H1 (cell line): Measurements from ENCODE around the gene SPPL2B. TPM values are rescaled to one million over a fixed set of nuclear protein-coding genes. Genes with fewer than 3 reads are reported as not detected.

Experiments used
- CTCF ChIA-PET: fragments of 300-600 bp; sonication (Branson Sonifier 250); formaldehyde crosslinking; loops from one replicate; lab custom pipeline; 2021; ENCODE audit not compliant: partially characterized antibody; lab: Charles Lee
- POLR2A ChIA-PET: fragments of 300-600 bp; sonication (Branson Sonifier 250); formaldehyde crosslinking; loops from one replicate; lab custom pipeline; 2021; ENCODE audit warnings: inconsistent platforms; ENCODE audit not compliant: partially characterized antibody; lab: Charles Lee
- DNase-seq, 2 experiments: peaks; one replicate each; pipeline versions ENCODE4 v3.0.0 to v3.0.0-alpha.2; 2010 to 2022; ENCODE audit warnings: low spot score in 2 of 2, low read depth in 1 of 2, mixed read lengths in 1 of 2
- FAIRE-seq: peaks from 2 replicates; lab custom pipeline; 2011; peaks lifted over from hg19 to GRCh38; lab: Jason Lieb, UNC
- H2AFZ ChIP-seq: 2 replicates; pipeline ENCODE4 v1.8.1; 2012; ENCODE audit warnings: low read length, inconsistent platforms
- H2AK5ac ChIP-seq: 2 replicates; pipeline ENCODE4 v1.6.1; 2013; ENCODE audit warnings: low read depth, low read length
- H2BK120ac ChIP-seq: replicated peaks from 2 replicates; pipeline ENCODE3; 2013; ENCODE audit warnings: low read depth, low read length, inconsistent platforms
- H2BK12ac ChIP-seq: 2 replicates; pipeline ENCODE4 v1.6.1; 2013; ENCODE audit warnings: low read depth, low read length
- H2BK15ac ChIP-seq: 2 replicates; pipeline ENCODE4 v1.6.1; 2013; ENCODE audit warnings: low read length
- H2BK20ac ChIP-seq: 2 replicates; pipeline ENCODE4 v1.6.1; 2013; ENCODE audit warnings: low read length
- H2BK5ac ChIP-seq: 2 replicates; pipeline ENCODE4 v1.6.1; 2013; ENCODE audit warnings: low read depth, low read length
- H3K14ac ChIP-seq: 2 replicates; pipeline ENCODE4 v1.6.1; 2013; ENCODE audit warnings: inconsistent platforms; ENCODE audit not compliant: insufficient read length
- H3K18ac ChIP-seq: 2 replicates; pipeline ENCODE4 v1.6.1; 2013; ENCODE audit warnings: low read length; ENCODE audit errors: extremely low read depth
- H3K23ac ChIP-seq: 2 replicates; pipeline ENCODE4 v1.6.1; 2013; ENCODE audit warnings: inconsistent platforms; ENCODE audit not compliant: insufficient read length
- H3K23me2 ChIP-seq: 2 replicates; pipeline ENCODE4 v1.6.1; 2013; ENCODE audit warnings: low read depth, low read length
- H3K27ac ChIP-seq: 2 replicates; pipeline ENCODE4 v1.6.1; 2011; ENCODE audit warnings: low read depth, low read length, inconsistent platforms
- H3K27me3 ChIP-seq, 4 experiments: replicated peaks in 1 of 4; 1 replicate in 1 of 4; 2 replicates in 3 of 4; pipeline versions ENCODE4 v1.6.1 to v1.8.1; 2011 to 2013; ENCODE audit warnings: low read length in 3 of 4, mild to moderate bottlenecking in 3 of 4, inconsistent platforms in 2 of 4, mixed read lengths in 2 of 4, moderate library complexity in 1 of 4; ENCODE audit not compliant: control insufficient read depth in 3 of 4, insufficient read depth in 3 of 4; ENCODE audit errors: extremely low read depth in 1 of 4
- H3K36me3 ChIP-seq, 4 experiments: 2 replicates each; pipeline versions ENCODE4 v1.6.1 to v1.8.1; 2011 to 2013; ENCODE audit warnings: mild to moderate bottlenecking in 4 of 4, low read length in 3 of 4, moderate library complexity in 2 of 4, control low read depth in 1 of 4, inconsistent platforms in 1 of 4; ENCODE audit not compliant: insufficient read depth in 4 of 4, control insufficient read depth in 2 of 4
- H3K4ac ChIP-seq: replicated peaks from 2 replicates; pipeline ENCODE3; 2013; ENCODE audit warnings: low read length, low read depth, mixed read lengths, inconsistent platforms; ENCODE audit not compliant: insufficient read length
- H3K4me1 ChIP-seq, 4 experiments: replicated peaks in 1 of 4; 1 replicate in 1 of 4; 2 replicates in 3 of 4; pipeline versions ENCODE4 v1.6.1 to v1.8.1; 2011 to 2013; ENCODE audit warnings: low read length in 3 of 4, inconsistent platforms in 2 of 4, mixed read lengths in 1 of 4; ENCODE audit not compliant: insufficient read depth in 4 of 4, control insufficient read depth in 3 of 4
- H3K4me2 ChIP-seq, 2 experiments: 2 replicates each; pipeline versions ENCODE4 v1.6.1 to v1.8.1; 2011 to 2013; ENCODE audit warnings: low read depth in 2 of 2, low read length in 2 of 2, control low read depth in 1 of 2, inconsistent platforms in 1 of 2, mild to moderate bottlenecking in 1 of 2; ENCODE audit not compliant: insufficient read depth in 1 of 2
- H3K4me3 ChIP-seq, 4 experiments: fragments of 200-600, 300-600 bp in 1 of 4; sonication (generic), shearing (Covaris generic), sonication (Bioruptor Twin) in 1 of 4; 2 replicates each; pipeline versions ENCODE4 v1.5.1 to v1.8.1; 2011 to 2016; ENCODE audit warnings: low read length in 4 of 4, low read depth in 3 of 4, control low read depth in 2 of 4, inconsistent platforms in 2 of 4, mild to moderate bottlenecking in 2 of 4, mixed read lengths in 1 of 4, moderate library complexity in 1 of 4; ENCODE audit not compliant: insufficient read depth in 2 of 4; ENCODE audit errors: extremely low read depth in 1 of 4
- H3K56ac ChIP-seq: replicated peaks from 2 replicates; pipeline ENCODE3; 2013; ENCODE audit warnings: low read depth, mild to moderate bottlenecking, mixed read lengths, low read length, inconsistent platforms; ENCODE audit not compliant: insufficient read length
- H3K79me1 ChIP-seq: 2 replicates; pipeline ENCODE4 v1.6.1; 2013; ENCODE audit warnings: low read depth, low read length, control low read depth
- H3K79me2 ChIP-seq, 2 experiments: 2 replicates each; pipeline versions ENCODE4 v1.6.1 to v1.8.1; 2012 to 2013; ENCODE audit warnings: low read length in 2 of 2, mild to moderate bottlenecking in 2 of 2, inconsistent platforms in 1 of 2; ENCODE audit not compliant: insufficient read depth in 2 of 2, control insufficient read depth in 1 of 2
- H3K9ac ChIP-seq, 4 experiments: replicated peaks in 1 of 4; 1 replicate in 1 of 4; 2 replicates in 3 of 4; pipeline versions ENCODE4 v1.6.1 to v1.8.1; 2011 to 2013; ENCODE audit warnings: low read depth in 3 of 4, low read length in 3 of 4, control low read depth in 2 of 4, mild to moderate bottlenecking in 2 of 4, moderate library complexity in 2 of 4, inconsistent platforms in 1 of 4; ENCODE audit errors: extremely low read depth in 1 of 4
- H3K9me3 ChIP-seq, 2 experiments: 2 replicates each; pipeline versions ENCODE4 v1.6.1 to v1.8.1; 2012 to 2013; ENCODE audit warnings: mild to moderate bottlenecking in 2 of 2, moderate library complexity in 2 of 2, control low read depth in 1 of 2, inconsistent platforms in 1 of 2, low read depth in 1 of 2, low read length in 1 of 2, mixed read lengths in 1 of 2; ENCODE audit not compliant: insufficient read depth in 2 of 2
- H4K20me1 ChIP-seq, 2 experiments: replicated peaks in 1 of 2; 2 replicates each; pipeline versions ENCODE3 to v1.8.1; 2011 to 2013; ENCODE audit warnings: inconsistent platforms in 2 of 2, low read length in 2 of 2, mild to moderate bottlenecking in 1 of 2; ENCODE audit not compliant: insufficient read depth in 2 of 2, control insufficient read depth in 1 of 2
- H4K5ac ChIP-seq: 2 replicates; pipeline ENCODE4 v1.6.1; 2013; ENCODE audit warnings: low read length, low read depth, mixed read lengths, inconsistent platforms; ENCODE audit not compliant: insufficient read length
- H4K8ac ChIP-seq: 2 replicates; pipeline ENCODE4 v1.8.0; 2013; ENCODE audit warnings: mild to moderate bottlenecking, moderate library complexity, low read length, inconsistent platforms; ENCODE audit not compliant: insufficient read depth; ENCODE audit errors: extremely low read depth
- H4K91ac ChIP-seq: replicated peaks from 2 replicates; pipeline ENCODE3; 2013; ENCODE audit warnings: low read length, mixed read lengths, inconsistent platforms; ENCODE audit not compliant: insufficient read length
- ATF2 ChIP-seq: IDR thresholded peaks from 2 replicates; pipeline ENCODE4 v1.6.1; 2012; ENCODE audit warnings: low read length, inconsistent platforms
- CTBP2 ChIP-seq: IDR thresholded peaks from 2 replicates; pipeline ENCODE4 v1.7.0; 2011; ENCODE audit warnings: borderline replicate concordance, mild to moderate bottlenecking, moderate library complexity, mixed read lengths, low read length; ENCODE audit not compliant: insufficient read depth, insufficient read length
- FOSL1 ChIP-seq: IDR thresholded peaks from 2 replicates; pipeline ENCODE4 v1.6.1; 2011; ENCODE audit warnings: mild to moderate bottlenecking, low read depth, low read length, moderate library complexity; ENCODE audit not compliant: insufficient read depth
- MAFK ChIP-seq: IDR thresholded peaks from 2 replicates; pipeline ENCODE4 v1.6.1; 2012; ENCODE audit warnings: low read depth, mild to moderate bottlenecking, improper control_type of control experiment, low read length
- POLR2A ChIP-seq, 2 experiments: IDR thresholded peaks; 1 replicate in 1 of 2; 2 replicates in 1 of 2; pipeline ENCODE4 v1.6.1; 2011; ENCODE audit warnings: low read depth in 2 of 2, low read length in 2 of 2, mild to moderate bottlenecking in 2 of 2; ENCODE audit errors: control extremely low read depth in 1 of 2
- RAD21 ChIP-seq, 2 experiments: IDR thresholded peaks in 1 of 2; conservative IDR thresholded peaks in 1 of 2; 2 replicates each; pipeline ENCODE4 v1.6.1; 2011; ENCODE audit warnings: low read depth in 2 of 2, low read length in 2 of 2, improper control_type of control experiment in 1 of 2, inconsistent platforms in 1 of 2, mild to moderate bottlenecking in 1 of 2, moderate library complexity in 1 of 2
- SIRT6 ChIP-seq: IDR thresholded peaks from one replicate; pipeline ENCODE4 v1.7.1; 2012; ENCODE audit warnings: low read length, inconsistent platforms
- SP2 ChIP-seq: IDR thresholded peaks from 2 replicates; pipeline ENCODE4 v1.6.1; 2012; ENCODE audit warnings: mild to moderate bottlenecking, low read length, inconsistent platforms
- TAF1 ChIP-seq: IDR thresholded peaks from 2 replicates; pipeline ENCODE4 v1.6.1; 2011; ENCODE audit warnings: mild to moderate bottlenecking, low read depth, low read length
- TBP ChIP-seq: IDR thresholded peaks from 2 replicates; pipeline ENCODE4 v1.6.1; 2011; ENCODE audit warnings: low read depth, low read length, improper control_type of control experiment
- WGBS, 2 experiments: shearing (Covaris generic) in 1 of 2; methylation state at CpG; one replicate each; pipeline versions ENCODE4 v1.1.6 to v1.1.7; 2013 to 2015; ENCODE audit warnings: low lambda C conversion rate in 2 of 2, mixed read lengths in 2 of 2, inconsistent platforms in 1 of 2, low coverage in 1 of 2, missing lambda C conversion rate in 1 of 2; ENCODE audit not compliant: insufficient replicate concordance in 2 of 2, insufficient coverage in 1 of 2, insufficient read length in 1 of 2; ENCODE audit errors: extremely low coverage in 1 of 2, missing lambda C conversion rate in 1 of 2; 5-methylcytosine and 5-hydroxymethylcytosine counted together
- polyA plus RNA-seq, 7 experiments: library from polyadenylated mRNA; depleted of rRNA in 3 of 7; stranded (reverse) in 5 of 7; unstranded in 2 of 7; fragments of >200 nt in 5 of 7; fragments of 200-250 nt in 2 of 7; gene quantifications; 1 replicate in 5 of 7; 2 replicates in 1 of 7; 4 replicates in 1 of 7; pipeline versions ENCODE4 v1.2.1 to v1.2.3, GENCODE V29; 2011 to 2013; ENCODE audit warnings: missing spikeins in 2 of 7, mixed read lengths in 2 of 7
- total RNA-seq: library from RNA; stranded (reverse); fragmentation: NEBNext Ultra II Directional; extraction: Animal tissue kit (Norgen Biotek cat#: 25700); gene quantifications from 2 replicates; pipeline ENCODE4 v1.2.1, GENCODE V29; 2021

SPPL2B gene
- total and polyA plus RNA-seq, 2 of the 8 experiments (the other 6 are each of a cell fraction or from before 2014, with no cell fraction given): 34.8 to 55.7 TPM

DNA sequence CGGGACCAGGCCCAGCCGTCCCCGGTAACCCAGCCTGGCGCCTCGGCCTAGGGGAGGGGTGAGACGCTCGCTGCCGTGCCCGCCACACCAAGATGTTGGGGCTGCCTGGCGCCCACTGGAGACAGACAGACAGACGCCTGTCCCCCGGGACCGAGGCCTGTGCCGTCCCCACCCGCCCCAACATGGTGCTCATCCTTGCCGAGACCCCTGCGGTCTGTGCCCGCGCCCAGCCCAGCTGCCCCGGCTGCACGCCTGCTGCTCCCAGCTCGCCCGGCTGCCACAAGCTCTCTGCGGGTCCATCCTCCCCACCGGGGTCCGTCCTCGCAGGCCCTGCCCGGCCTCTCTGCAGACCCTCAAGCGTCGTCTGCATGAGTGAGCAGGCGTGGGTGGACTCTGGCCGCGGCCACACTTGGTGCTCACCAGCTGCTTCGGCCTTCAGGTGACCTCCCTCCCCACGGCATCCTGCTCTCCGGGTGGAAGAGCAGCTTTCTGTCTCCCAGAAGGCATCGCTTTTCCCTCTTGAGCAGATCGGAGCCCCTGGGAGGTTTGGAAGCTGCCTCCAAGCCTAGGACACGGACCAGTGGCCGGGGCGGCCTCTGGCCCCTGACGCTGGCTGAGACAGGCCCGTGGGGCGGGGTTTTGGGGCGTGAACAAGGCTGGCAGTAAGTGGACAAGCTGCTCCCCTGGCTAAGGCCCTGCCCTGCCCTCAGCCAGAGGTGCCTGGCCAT, 24.8 kb downstream of the SPPL2B start:
- Histone ChIP-seq H3K27ac (no peak overlapping the region), H3K36me3 (peaks cover 0 to 7% (median 2%) of the 10 kb centered on the region in 4 experiments; a peak in 3 of 8 replicates), H3K23ac (no peak overlapping the region), H4K5ac (no peak overlapping the region), H3K4ac (no peak overlapping the region), H3K79me2 (no peaks in the 10 kb centered on the region), H2BK120ac (no peak overlapping the region), H3K4me1 (no peaks in the 10 kb centered on the region), H3K23me2 (peaks cover 16% of the 10 kb centered on the region; the same call in 1 of the 2 replicates), H4K8ac (no peak overlapping the region), H2BK12ac (no peak overlapping the region), H3K4me2 (no peak overlapping the region), H3K79me1 (no peaks in the 10 kb centered on the region), H2AK5ac (no peak overlapping the region), H4K20me1 (peaks cover 0 to 12% of the 10 kb centered on the region in 2 experiments), H3K18ac (no peak overlapping the region), H3K14ac (no peak overlapping the region), H3K9ac (no peak overlapping the region), H3K9me3 (no peaks in the 10 kb centered on the region), H2BK5ac (no peak overlapping the region; the same call in 1 of the 2 replicates), H4K91ac (no peak overlapping the region), H3K4me3 (no peak overlapping the region), H2BK20ac (no peak overlapping the region), H2AFZ (no peak overlapping the region), H2BK15ac (no peak overlapping the region), H3K56ac (no peak overlapping the region), H3K27me3 (no peaks in the 10 kb centered on the region)
- DNase-seq (no peak), FAIRE-seq (no peak)
- ChIA-PET POLR2A (interaction anchor here (0.9 to 1.6 kb wide), 4 partner anchors 9 to 103 kb away, joined by 3 to 8 read pairs (median 4); no protein-coding TSS in a partner anchor), CTCF (interaction anchor here (0.6 to 4.3 kb wide), 5 partner anchors 12 to 73 kb away, joined by 3 to 18 read pairs (median 3); no protein-coding TSS in a partner anchor)
- 95% methylated on average over 27 of the region's 45 CpGs; no CpG with 5 or more reads in 1 of the 2 experiments for WGBS, 2 experiments
- TF ChIP-seq CTBP2: no peak
- TF ChIP-seq MAFK: no peak
- TF ChIP-seq SP2: no peak
- no peak for TF ChIP-seq FOSL1
- no peak for TF ChIP-seq TAF1
- no peak for TF ChIP-seq ATF2
- no peak for TF ChIP-seq POLR2A (IDR thresholded peaks at IDR 0.05; ENCODE audit: control extremely low read depth in 1 of 2, low read depth in 2 of 2, low read length in 2 of 2)
- no peak for TF ChIP-seq RAD21 (IDR thresholded peaks at IDR 0.05 in 1 of 2, conservative IDR thresholded peaks at IDR 0.05 in 1 of 2; ENCODE audit: low read depth in 2 of 2, low read length in 2 of 2)
- no peak for TF ChIP-seq TBP
- TF ChIP-seq SIRT6: no peak
